HG03060 (cell line): ENCODE data around the gene PTPRB.

Experiments used
- ATAC-seq: cut with Tn5 transposase; IDR thresholded peaks from one replicate; pipeline ENCODE4 v1.9.1; 2021; ENCODE audit warnings: low read depth, moderate number of reproducible peaks; ENCODE audit not compliant: unreplicated experiment

PTPRB gene

GRCh38 chr12:70603044-70603443 is 34.2 kb downstream of the PTPRB start:
- no peak for ATAC-seq

- no peak for ATAC-seq
Measured at GRCh38 chr12:70598467-70599193, 38.6 kb downstream of the PTPRB start.

GRCh38 chr12:70592664-70593063 is 44.6 kb downstream of the PTPRB start:
- no peak for ATAC-seq

GRCh38 chr12:70590549-70591226 is 46.5 kb downstream of the PTPRB start:
- no peak for ATAC-seq

GRCh38 chr12:70590051-70590450 is 47.2 kb downstream of the PTPRB start:
- peak; percentile 92 for ATAC-seq

GRCh38 chr12:70584332-70584731 is 52.9 kb downstream of the PTPRB start:
- ATAC-seq = no peak

- ATAC-seq = no peak
Measured at GRCh38 chr12:70583251-70583650, 54.0 kb downstream of the PTPRB start.

- ATAC-seq = no peak
Measured at GRCh38 chr12:70581208-70581607, 56.0 kb downstream of the PTPRB start.

- ATAC-seq = no peak
Measured at GRCh38 chr12:70577283-70577634, 60.0 kb downstream of the PTPRB start.

- ATAC-seq = peak; percentile 43
Measured at GRCh38 chr12:70576341-70577282, 60.6 kb downstream of the PTPRB start.

GRCh38 chr12:70571705-70572268 is 65.4 kb downstream of the PTPRB start:
- no peak for ATAC-seq

- no peak for ATAC-seq
Measured at GRCh38 chr12:70571029-70571428, 66.2 kb downstream of the PTPRB start.

- no peak for ATAC-seq
Measured at GRCh38 chr12:70561550-70561949, 75.7 kb downstream of the PTPRB start.

- no peak for ATAC-seq
Measured at GRCh38 chr12:70560671-70561070, 76.6 kb downstream of the PTPRB start.

- no peak for ATAC-seq
Measured at GRCh38 chr12:70559390-70559789, 77.8 kb downstream of the PTPRB start.

- no peak for ATAC-seq
Measured at GRCh38 chr12:70557583-70558191, 79.5 kb downstream of the PTPRB start.

GRCh38 chr12:70556179-70556869 is 80.9 kb downstream of the PTPRB start:
- no peak for ATAC-seq

GRCh38 chr12:70555081-70555480 is 82.1 kb downstream of the PTPRB start:
- ATAC-seq = no peak

- ATAC-seq = no peak
Measured at GRCh38 chr12:70553391-70553859, 83.8 kb downstream of the PTPRB start.

GRCh38 chr12:70551731-70552130 is 85.5 kb downstream of the PTPRB start:
- ATAC-seq = no peak
